Jurkat, Clone E6-1 (cell line): ENCODE data around the gene GNLY. TPM values are rescaled to one million over a fixed set of nuclear protein-coding genes. Genes with fewer than 3 reads are reported as not detected.
"Not testable (repeated sequence)": the region's sequence is repeated elsewhere in the genome, so short reads cannot be mapped to it uniquely, and the experiment has no call there.

Source experiments
- DNase-seq: peaks from one replicate; pipeline ENCODE4 v3.0.0-alpha.2; 2011; ENCODE audit warnings: low read depth, low spot score
- H3K4me3 ChIP-seq: 2 replicates; pipeline ENCODE4 v1.5.1; 2011; ENCODE audit warnings: mild to moderate bottlenecking, low read length, control low read depth, moderate library complexity
- polyA plus RNA-seq: library from polyadenylated mRNA; unstranded; fragments of >200 nt; gene quantifications from one replicate; pipeline ENCODE4 v1.2.1, GENCODE V29; 2012; ENCODE audit warnings: missing spikeins; ENCODE audit not compliant: insufficient read length, insufficient read depth

Gene GNLY
- not detected for polyA plus RNA-seq

- no peak within 1 kb of the TSS for H3K4me3 ChIP-seq
- no peak for DNase-seq
Measured at GRCh38 chr2:85694052-85695025, at the start of gene GNLY. Gene GNLY (plus strand): TSS chr2:85694358. CDS start chr2:85694419, 61 bp downstream.

GRCh38 chr2:85644909-85645308, 49.2 kb upstream of the GNLY start:
- no peak for DNase-seq
- no peak overlapping the region for H3K4me3 ChIP-seq

GRCh38 chr2:85646166-85646565, 48.0 kb upstream of the GNLY start:
- no peak overlapping the region for H3K4me3 ChIP-seq
- DNase-seq = no peak

- DNase-seq = no peak
- H3K4me3 ChIP-seq = no peak overlapping the region
Measured at GRCh38 chr2:85647823-85648526, 46.2 kb upstream of the GNLY start.

GRCh38 chr2:85648619-85649018, 45.5 kb upstream of the GNLY start:
- no peak overlapping the region for H3K4me3 ChIP-seq
- peak; percentile 50 for DNase-seq

GRCh38 chr2:85649201-85650190, 44.7 kb upstream of the GNLY start:
- DNase-seq = no peak

GRCh38 chr2:85650456-85650855, 43.7 kb upstream of the GNLY start:
- no peak overlapping the region for H3K4me3 ChIP-seq
- DNase-seq = no peak

More at GRCh38 chr2:85649201-85650190, 44.7 kb upstream of the GNLY start:
- H3K4me3 ChIP-seq = no peak overlapping the region

- no peak overlapping the region for H3K4me3 ChIP-seq
- no peak for DNase-seq
Measured at GRCh38 chr2:85651097-85651496, 43.1 kb upstream of the GNLY start.

GRCh38 chr2:85652056-85652455, 42.1 kb upstream of the GNLY start:
- no peak overlapping the region for H3K4me3 ChIP-seq
- no peak for DNase-seq

- no peak for DNase-seq
- no peak overlapping the region for H3K4me3 ChIP-seq
Measured at GRCh38 chr2:85653996-85654395, 40.2 kb upstream of the GNLY start.

GRCh38 chr2:85655961-85656417, 38.2 kb upstream of the GNLY start:
- no peak for DNase-seq
- no peak overlapping the region for H3K4me3 ChIP-seq

GRCh38 chr2:85656468-85656867, 37.7 kb upstream of the GNLY start:
- DNase-seq = no peak
- H3K4me3 ChIP-seq = no peak overlapping the region

GRCh38 chr2:85657399-85657798, 36.8 kb upstream of the GNLY start:
- DNase-seq, H3K4me3 ChIP-seq: not testable (repeated sequence)

GRCh38 chr2:85659324-85659981, 34.7 kb upstream of the GNLY start:
- no peak for DNase-seq
- H3K4me3 ChIP-seq = no peak overlapping the region

- DNase-seq, H3K4me3 ChIP-seq: not testable (repeated sequence)
Measured at GRCh38 chr2:85660301-85660700, 33.9 kb upstream of the GNLY start.

GRCh38 chr2:85660725-85661124, 33.4 kb upstream of the GNLY start:
- no peak overlapping the region for H3K4me3 ChIP-seq

GRCh38 chr2:85661139-85661858, 32.9 kb upstream of the GNLY start:
- no peak overlapping the region for H3K4me3 ChIP-seq
- no peak for DNase-seq

More at GRCh38 chr2:85660725-85661124, 33.4 kb upstream of the GNLY start:
- no peak for DNase-seq
